SKM-1 (cell line): ENCODE measurements around the gene NIT2.
"Not testable (repeated sequence)": the region's sequence is repeated elsewhere in the genome, so short reads cannot be mapped to it uniquely, and the experiment has no call there.

ENCODE experiments used
- DNase-seq: peaks from one replicate; lab custom pipeline; 2025; ENCODE audit not compliant: unreplicated experiment; lab: John Stamatoyannopoulos, UW

The NIT2 gene, protein sequence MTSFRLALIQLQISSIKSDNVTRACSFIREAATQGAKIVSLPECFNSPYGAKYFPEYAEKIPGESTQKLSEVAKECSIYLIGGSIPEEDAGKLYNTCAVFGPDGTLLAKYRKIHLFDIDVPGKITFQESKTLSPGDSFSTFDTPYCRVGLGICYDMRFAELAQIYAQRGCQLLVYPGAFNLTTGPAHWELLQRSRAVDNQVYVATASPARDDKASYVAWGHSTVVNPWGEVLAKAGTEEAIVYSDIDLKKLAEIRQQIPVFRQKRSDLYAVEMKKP

DNA sequence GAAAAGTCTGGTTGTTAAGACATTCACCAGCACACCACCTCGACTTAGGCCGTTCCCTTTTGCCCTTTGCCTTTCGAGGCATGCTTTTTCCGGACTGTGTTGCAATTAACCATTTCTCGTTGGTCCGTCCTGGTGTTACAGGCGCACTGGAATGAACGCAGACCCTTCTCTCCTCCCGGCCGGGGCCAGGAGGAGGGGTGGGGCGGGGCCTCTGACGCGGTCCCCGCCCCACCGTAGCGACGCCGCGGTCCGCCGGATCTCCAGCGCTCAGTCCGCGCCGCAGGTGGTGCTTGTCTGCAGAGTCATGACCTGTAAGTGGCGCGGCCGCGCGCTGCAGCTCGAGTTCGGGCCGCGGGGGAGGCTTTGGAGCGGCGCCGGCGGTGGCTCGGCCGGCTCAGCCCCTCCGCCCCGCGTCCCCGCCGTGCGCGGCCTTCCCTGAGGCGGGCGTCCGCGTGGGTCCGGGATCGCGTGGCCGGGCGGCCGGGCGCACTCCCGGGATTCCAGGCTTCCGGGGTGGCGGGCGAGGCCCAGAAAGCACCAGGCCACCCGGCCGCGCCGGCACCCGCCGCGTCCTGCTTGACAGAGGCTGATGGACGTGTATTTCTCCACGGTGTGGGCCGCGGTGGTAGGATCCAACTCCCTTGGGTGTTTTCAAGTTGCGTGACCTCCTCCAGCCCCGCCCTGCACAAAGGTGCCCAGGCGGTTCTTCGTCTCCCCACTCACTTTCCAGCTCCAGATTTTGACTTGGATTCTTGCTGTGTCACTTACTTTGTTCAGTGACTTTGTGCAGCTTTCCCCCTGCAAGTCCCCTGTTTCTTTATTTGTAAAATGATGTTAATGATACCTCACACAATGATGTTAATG is at the start of gene NIT2:
TSS of gene NIT2 (plus strand) at position 270 of the 864 bp plus-strand sequence. CDS start at position 305, 35 bp downstream.
- DNase-seq, result peak; percentile 80

DNA sequence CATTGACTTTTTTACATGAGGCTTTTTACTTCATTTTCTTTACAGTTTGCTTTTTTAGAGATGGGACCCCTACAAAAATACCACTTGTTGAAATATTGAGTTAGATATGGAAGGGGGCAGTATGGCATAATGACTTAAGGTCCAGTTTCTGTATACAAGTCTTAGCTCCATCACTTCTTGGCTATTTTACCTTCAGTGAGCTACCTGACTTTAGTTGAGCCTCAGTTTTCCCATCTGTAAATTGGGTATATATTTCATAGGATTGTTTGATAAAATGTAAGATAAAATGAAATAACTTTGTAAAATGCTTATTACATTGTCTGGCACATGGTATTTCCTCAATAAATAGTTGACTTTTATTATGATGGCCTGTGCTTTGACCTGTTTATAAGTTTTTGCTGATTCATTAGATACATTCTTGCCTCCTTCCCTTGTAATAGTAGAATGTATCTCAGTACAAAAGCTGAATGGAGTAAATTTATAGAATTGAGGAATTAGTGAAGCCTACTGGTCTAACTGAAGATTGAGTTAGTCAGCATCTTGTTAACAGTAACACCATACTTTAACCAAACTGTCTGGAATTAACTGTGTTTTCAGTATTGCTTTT is 46.2 kb upstream of the NIT2 start:
- no peak for DNase-seq

DNA sequence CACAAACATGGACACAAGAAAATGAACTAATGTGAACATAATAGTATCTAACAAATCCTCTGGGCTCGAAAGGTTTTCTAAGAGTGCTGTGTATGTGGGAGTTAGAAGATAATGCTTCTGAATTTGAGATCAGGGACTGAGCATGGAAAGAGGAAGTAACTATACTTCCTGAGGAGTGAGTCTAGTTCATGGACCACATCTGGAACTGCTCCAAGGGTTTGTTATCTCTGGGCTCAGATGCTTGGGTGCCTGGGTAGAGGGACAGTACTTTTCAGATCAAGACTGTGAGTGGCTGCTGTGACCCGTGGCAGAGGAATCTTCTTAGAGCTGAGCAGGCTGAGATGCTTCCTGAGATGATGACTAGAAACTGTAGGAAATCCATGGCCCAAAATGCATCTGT is 45.2 kb upstream of the NIT2 start:
- DNase-seq, result peak; percentile 60

DNA sequence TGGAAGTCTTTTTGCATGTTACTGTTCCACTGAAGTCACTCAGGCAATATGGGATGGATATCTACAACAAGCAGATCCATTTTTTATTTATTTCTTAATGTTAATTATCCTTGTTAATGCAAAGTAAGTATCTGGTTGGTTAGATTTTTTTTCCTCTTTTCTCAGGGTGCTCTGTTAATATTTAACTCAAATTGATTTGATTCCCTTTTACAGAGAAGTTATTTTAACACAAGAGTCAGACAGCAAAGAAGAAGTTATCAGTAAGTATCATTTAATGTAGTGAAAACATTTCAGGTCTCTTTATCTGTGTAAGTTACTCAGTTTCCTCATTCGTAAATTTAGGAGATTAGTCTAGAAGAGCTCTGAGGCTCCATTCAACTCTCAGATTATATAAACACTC is 39.5 kb upstream of the NIT2 start:
- no peak for DNase-seq

DNA sequence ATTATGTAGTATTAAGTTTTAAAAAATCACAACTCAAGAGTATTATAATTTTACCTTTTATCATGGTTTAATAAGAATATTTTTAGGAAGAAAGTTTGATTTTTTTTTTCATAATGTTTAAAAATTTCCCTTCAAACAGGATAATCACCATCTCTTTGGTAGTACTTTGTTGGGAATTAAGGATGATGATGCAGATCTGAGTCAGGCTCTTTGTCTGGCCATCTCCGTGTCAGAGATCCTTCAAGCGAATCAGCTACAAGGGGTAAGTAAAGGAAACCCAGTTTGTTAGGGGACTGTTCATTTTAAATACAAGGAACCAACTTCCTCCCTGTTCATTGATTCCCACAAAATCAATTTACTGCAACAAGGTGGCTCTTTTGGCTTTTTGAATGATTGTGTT is 36.8 kb upstream of the NIT2 start:
- DNase-seq, result no peak

DNA sequence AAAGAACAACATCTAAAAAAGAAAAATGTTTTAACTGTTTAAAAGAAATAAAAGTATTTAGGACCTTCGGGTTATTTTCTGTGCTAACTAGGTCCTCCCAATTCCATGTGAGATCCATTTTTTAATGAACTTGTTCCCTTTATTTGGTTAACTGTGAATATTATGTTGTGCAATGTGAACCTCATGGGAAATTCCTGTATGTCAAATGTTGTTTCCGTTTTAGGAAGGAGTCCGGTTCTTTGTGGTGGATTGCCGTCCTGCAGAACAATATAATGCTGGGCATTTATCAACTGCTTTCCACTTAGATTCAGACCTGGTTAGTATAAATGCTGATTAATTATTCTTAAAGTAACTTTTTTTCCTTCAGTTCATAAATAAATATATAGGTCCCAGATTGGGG is 35.5 kb upstream of the NIT2 start:
- no peak for DNase-seq

DNA sequence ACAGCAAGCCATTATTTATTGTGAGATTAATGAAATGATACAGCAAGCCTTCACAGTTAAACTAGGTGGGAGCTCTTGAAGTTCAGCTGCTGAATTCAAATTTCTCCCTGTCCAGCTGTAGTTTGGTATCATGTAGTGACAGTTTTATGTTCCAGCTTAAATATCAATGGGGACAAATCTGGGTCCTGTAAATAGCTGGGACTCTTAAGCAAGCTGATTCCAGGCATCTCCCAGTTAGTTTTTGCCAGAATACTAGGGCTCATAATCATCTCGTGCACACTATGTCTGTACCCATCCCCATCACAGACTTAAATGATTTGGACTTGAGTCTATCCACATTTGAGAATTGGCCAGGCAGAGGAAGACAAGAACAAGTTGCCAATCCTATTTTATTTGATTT is 27.9 kb upstream of the NIT2 start:
- no peak for DNase-seq

DNA sequence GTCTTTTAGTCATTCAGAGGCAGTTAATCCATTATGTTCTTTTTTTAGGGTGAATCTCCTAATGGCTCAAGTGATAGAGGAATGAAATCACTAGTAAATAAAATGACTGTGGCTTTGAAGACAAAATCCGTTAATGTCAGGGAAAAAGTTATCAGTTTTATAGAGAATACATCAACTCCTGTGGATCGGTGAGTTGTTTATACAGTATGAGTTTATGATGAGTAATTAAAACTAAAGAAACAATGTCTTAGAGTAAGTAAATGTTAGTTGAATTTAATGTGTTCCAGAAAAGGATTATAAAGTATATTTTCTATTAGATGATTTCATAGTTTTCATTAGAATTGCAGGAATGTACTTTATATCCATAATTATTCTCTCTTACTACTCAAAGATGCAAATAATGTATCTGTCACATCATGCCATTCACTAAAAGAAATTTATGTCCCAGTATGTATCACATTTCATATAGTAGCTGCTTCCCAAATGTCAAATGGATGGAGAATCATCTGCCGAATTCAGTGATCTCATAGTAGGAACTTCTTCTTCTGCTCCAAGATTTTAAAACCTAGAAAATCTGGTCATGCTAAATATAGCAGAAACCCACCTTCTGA is 24.1 kb upstream of the NIT2 start:
- no peak for DNase-seq

DNA sequence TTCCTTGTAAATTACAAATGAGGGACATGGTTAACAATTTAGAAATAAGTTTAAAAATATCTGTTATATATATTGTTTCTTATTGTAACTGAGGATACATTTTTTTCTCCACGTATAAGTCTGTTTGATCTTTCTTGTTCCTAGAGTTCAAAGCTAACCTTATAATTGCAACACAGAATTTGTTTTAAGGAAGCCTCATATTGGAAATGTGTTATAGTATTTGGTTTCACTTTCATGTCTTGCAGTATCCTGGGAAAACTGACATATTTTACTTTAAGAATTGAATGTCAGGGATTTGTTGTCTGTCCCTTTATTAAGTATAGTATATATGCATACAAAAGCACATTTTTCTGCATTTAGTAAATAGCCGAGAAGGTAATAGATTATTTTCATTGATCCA is 23.5 kb upstream of the NIT2 start:
- no peak for DNase-seq

DNA sequence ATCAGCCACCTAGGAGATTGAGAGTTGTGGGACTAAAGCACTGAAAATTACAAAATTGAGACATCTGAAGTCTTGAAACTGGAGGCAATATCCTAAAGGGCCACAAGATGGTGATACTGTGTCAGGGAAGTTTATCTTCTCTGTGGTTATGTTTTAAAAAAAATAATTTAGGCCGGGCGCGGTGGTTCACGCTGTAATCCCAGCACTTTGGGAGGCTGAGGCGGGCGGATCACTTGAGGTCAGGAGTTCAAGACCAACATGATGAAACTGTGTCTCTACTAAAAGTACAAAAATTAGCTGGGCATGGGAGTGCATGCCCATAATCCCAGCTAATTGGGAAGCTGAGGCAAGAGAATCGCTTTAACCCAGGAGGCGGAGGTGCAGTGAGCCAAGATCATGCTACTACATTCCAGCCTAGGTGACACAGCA is 17.9 kb upstream of the NIT2 start:
- DNase-seq, result no peak

DNA sequence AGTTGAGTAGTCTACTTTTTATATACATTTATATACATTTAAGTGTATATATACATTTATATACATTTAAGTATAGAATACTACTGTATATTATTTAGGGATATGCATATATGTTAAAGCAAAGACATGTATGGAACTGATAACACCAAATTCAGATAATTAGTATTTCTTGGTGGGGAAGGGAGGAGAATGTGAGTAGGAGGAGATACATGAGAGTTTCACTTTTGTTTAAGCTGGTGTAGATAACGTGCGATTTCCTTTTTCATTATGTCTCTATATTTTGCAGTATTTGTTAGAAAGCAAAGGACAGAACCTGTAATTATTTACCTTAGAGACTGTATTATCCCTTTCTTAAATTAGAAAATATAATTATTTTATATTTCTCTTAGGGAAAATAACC is 16.6 kb upstream of the NIT2 start:
- DNase-seq, result no peak

DNA sequence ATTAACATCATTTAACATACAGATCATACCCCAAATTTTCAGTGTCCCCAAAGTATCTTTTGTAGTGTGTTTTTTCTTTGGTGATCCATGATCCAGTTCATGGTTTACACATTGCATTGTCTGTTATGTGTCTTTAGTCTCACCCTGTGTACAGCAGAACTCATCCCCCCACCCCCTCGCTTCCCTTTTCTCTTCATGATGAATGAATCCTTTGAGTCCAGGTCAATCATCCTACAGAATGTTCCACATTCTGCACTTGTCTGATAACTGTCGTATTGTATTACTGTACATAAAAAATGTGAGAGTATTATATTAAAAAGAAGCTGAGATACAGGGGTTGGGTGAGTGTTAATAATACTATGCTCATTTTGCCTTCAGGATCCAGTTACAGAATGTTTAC is 14.6 kb upstream of the NIT2 start:
- no peak for DNase-seq

DNA sequence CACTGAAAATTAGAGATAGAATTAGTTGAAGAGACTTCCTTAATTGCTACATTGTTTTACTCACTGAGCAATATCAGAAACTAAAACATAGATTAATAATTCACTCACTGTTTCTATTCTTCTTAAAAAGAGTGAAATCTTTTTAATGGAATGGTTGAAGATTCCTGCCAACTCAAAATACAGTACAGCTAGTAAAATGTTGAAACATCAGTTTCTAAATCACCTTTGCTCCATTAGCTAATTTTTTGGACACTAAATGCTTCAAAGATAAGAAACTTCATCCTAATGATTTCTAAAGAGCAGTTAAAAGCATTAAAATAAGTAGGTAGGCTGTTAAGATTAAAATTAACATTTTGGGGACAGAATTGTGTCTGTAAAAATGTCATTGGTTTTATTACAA is 10.5 kb upstream of the NIT2 start:
- DNase-seq, result no peak

DNA sequence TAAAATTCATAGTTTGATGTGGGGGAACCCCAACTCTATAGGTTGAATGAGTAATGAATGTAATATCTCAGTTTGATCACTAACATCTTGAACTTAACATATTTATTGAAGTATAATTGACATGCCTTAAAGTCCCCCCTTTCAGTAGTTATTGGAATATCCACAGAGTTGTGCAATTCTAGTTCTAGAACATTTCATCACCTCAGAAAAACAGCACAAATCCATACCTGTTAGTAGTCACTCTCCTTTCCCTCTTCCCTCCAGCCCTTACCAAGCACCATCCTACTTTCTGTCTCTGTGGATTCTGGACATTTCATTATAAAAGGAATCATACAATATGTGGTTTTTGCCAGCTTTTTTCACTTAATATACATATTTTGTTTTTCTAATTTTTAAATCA is 8.7 kb upstream of the NIT2 start:
- DNase-seq, result no peak

DNA sequence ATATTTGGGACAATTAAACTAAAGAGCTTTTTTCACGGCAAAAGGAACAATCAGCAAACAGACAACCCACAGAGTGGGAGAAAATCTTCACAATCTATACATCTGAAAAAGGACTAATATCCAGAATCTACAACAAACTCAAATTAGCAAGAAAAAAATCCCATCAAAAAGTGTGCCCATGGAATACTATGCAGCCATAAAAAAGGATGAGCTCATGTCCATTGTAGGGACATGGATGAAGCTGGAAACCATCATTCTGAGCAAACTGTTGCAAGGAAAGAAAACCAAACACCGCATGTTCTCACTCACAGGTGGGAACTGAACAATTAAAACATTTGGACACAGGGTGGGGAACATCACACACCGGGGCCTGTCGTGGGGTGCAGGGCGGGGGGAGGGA is 7.2 kb upstream of the NIT2 start:
- not testable (repeated sequence) for DNase-seq

DNA sequence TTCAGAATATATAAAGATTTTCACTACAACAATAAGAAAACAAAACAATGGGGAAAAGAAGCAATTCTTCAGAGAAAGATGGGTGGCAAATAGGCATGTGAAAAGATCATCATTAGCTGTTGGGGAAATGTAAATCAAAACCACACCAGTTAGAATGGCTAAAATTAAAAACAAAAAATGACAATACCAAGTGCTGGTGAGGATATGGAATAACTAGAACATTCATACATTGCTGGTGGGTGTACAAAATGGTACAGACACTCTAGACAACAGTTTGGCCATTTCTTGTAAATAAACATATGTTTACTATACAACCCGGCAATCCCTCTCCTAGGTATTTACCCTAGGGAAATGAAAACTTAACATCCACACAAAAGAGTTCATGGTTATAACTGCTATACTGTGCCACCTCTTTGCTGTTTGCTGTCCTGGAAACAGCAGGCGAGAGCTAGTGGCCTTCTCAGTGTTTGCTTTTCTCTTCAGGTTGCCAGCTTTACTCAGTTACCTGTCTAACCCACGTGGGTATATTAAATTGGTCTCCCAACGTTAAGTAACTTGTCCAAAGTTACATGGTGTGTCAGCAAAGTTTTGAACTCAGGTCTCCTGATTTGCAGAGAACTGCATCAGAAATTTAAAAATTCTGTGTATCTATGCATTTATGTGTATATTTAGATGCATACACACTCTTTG is 4.6 kb upstream of the NIT2 start:
- DNase-seq, result no peak

DNA sequence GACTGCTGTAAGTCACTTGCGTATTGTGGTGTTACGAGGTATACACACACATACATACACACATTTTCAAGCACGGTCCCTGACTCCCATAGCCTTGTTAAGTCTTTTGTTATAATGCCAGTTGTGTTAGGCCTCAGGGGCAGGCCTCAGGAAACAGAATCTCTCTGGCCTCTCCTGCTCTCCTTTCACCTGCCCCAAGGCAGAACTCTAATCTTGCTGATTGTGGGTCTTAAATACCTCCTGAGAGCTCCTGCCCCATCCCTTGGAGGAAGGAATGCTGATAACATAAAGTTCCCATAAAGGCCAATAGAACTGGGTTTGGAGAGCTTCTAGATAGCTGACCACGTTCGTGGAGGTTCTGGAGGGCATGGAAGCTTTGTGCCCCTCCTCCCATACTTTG is 3.9 kb upstream of the NIT2 start:
- DNase-seq, result no peak

DNA sequence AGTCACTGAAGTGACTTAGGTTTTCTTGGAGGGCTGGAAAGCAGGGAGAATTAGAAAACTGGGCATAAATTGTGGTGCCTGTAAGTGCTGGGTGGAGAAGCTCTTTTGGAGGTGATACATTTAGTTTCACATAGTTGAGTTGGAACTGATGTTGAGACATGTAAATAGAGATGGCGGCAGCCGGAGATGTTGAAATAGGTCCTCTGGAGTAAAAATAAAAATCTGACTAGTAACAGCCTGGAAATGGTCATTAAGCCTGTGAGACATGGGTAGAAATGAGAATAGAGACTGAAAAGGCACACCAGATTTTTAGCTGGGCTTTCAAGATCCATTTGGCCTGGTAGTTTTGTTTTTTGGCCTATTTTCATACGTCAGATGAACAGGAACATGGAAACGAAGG is 2.9 kb upstream of the NIT2 start:
- DNase-seq, result no peak

DNA sequence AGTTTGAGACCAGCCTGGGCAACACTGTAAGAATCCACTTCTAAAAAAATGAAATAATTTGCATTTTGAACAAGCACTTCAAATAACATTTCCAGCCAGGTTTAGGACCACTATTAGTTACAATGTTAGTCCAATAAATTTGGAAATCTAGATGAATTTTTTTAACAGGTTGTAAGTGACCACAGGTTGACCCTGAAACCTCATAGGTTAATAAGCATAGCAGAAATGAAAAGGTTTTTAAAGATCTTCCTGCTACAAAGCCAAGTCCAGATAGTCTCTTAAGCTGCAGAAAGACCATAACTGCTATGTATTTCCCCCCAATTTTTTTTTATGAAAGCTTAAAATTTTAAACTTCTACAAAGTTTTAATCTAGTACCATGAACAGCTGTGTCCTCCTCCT is 1.5 kb upstream of the NIT2 start:
- DNase-seq, result no peak

DNA sequence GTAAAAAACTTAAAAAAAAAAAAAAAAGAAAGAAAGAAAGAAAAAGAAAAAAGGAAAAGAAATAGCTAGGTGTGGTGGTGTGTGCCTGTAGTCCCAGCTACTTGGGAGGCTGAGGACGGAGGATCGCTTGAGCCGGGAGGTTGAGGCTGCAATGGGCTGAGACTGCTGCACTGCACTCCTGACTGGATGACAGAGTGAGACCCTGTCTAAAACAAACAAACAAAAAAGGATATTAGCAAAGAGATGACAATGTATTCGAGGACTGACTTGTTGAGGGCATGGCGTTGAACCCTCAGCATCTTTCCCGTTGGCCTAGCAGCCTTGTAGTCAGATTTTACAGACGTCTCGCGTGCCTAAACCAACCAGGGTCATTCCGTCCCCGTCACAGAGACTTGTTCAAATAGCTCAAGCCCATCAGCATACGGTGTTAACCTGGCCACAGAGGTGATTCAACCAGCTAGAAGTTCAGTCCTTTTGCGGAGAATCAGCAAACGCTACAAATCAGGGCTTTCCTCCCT is 528 bp upstream of the NIT2 start:
- DNase-seq, result no peak

DNA sequence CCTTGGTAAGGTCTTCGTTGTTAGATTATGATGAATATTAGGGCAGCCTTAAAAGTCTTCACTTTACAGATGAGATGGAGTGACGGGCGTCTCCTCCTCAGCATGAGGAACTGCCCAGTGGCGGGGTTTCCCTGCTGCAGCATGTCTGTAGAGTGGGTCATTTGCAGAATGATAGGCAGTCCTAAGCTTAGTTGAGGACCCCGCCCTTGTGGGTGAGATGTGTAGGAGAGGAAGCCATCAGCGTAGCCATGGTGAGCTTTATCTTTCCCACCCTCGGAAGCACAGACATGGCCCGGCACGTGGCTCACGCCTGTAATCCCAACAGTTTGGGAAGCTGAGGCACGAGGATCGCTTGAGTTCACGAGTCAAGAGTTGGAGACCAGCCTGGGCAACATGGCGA is 877 bp downstream of the NIT2 start:
- no peak for DNase-seq
